HG03103 (cell line): ENCODE data around the gene CHIA.
"Not testable (repeated sequence)": the region's sequence is repeated elsewhere in the genome, so short reads cannot be mapped to it uniquely, and the experiment has no call there.

Experiments used
- ATAC-seq: cut with Tn5 transposase; IDR thresholded peaks from one replicate; pipeline ENCODE4 v1.9.1; 2021; ENCODE audit warnings: low read depth; ENCODE audit not compliant: unreplicated experiment

The CHIA gene

GRCh38 chr1:111283838-111284237 lies 6.8 kb upstream of the CHIA start:
- no peak for ATAC-seq

DNA sequence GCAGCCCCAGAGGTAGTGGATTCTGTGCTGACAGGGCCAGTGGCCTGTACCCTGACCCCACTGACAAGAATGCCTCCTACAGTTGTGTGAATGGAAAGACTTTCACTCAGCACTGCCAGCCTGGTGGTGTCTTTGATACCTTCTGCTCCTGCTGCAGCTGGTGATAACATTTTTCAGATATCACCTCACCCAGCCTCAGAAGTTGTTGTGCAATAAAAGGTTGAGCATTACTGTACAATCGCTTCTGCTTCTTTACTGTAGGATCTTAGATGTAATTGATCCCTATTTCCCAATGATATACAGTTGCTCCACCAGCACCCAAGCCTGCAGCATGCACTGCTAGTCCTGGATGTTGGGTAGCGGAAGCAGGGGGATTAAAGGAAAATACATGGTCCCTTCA lies 4.8 kb upstream of the CHIA start:
- ATAC-seq = no peak

DNA sequence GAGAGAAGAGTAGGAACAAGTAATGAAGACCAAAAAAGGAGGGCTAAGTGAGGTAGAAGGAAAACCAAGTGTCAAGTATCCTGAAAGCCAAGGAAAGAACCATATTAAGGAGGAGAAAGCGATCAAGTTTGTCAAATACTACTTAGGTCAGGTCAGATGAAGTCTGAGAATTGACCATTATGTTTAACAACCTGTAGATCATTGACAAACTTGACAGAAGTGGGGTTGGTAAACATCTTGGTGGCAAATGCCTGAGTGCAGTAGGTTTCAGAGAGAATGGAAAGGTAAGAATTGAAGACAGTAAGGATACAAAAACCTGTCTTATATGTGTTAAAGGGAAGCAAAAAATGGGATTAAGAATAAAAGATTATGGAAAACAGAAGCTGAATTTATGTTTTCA lies 3.7 kb upstream of the CHIA start:
- no peak for ATAC-seq

GRCh38 chr1:111289371-111289770 lies 1.3 kb upstream of the CHIA start:
- ATAC-seq = no peak

DNA sequence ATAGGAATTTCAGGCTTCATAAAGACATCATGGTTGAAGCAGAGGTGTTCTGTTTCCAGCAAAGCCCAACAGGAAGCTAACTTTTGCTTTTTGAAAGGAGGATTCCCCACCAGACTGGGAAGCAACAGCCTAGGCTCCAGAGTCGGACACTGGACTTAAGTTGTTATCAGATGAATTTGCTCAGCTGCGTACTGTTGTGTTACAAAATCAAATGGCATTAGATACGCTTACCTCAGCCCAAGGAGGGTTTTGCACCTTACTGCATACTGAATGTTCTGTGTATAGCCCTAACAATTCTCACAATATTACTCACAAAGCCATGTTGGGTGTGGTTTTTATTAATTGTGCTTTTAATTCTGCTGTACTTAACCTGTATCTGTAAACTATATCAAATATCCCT lies 547 bp upstream of the CHIA start:
- ATAC-seq = no peak

DNA sequence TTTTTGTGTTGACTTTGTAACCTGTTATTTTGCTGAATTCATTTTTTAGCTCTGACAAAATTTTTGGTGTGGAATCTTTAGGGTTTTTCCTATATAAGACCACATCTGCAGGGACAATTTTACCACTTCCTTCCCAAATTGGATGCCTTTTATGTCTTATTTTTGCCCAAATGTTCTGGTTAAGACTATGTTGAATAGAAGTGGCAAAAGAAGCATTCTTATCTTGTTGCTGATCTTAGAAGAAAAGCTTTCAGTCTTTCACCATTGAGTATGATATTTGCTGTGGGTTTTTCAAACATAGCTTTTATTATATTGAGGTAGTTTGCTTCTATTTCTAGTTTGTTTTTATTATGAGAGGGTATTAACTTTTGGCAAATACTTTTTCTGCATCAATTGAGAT lies 3.7 kb downstream of the CHIA start:
- ATAC-seq = no peak

DNA sequence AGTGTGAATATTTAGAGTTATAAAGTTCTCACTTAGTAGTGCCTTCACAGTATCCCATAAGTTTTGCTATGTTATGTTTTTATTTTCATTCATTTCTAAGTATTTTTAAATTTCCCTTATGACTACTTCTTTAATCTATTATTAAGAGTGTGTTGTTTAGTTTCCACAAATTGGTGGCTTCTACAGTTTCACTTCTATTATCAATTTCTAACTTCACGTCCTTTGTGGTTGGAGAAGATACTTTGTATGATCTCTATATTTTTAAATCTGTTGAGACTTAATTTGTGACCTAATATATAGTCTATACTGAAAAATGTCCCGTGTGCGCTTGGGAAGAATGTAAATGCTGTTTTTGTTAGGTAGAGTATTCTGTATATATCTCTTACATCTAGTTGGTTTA lies 11.7 kb downstream of the CHIA start:
- ATAC-seq = no peak

- ATAC-seq = no peak
These were observed 19.0 kb downstream of the CHIA start for GRCh38 chr1:111309690-111310089.

DNA sequence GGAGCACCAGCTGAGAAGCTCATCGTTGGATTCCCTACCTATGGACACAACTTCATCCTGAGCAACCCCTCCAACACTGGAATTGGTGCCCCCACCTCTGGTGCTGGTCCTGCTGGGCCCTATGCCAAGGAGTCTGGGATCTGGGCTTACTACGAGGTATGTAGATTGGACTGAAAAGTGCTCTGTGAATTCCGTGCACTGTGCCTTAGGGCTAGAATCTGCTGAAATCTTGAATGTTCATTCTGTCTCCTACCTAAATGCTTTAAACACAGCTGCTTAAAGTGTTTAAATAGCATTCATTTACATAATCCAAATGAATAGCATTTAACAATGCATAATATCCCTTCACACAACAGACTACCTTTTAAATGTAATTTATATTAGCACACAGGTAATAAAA lies 27.9 kb downstream of the CHIA start:
- ATAC-seq = no peak

DNA sequence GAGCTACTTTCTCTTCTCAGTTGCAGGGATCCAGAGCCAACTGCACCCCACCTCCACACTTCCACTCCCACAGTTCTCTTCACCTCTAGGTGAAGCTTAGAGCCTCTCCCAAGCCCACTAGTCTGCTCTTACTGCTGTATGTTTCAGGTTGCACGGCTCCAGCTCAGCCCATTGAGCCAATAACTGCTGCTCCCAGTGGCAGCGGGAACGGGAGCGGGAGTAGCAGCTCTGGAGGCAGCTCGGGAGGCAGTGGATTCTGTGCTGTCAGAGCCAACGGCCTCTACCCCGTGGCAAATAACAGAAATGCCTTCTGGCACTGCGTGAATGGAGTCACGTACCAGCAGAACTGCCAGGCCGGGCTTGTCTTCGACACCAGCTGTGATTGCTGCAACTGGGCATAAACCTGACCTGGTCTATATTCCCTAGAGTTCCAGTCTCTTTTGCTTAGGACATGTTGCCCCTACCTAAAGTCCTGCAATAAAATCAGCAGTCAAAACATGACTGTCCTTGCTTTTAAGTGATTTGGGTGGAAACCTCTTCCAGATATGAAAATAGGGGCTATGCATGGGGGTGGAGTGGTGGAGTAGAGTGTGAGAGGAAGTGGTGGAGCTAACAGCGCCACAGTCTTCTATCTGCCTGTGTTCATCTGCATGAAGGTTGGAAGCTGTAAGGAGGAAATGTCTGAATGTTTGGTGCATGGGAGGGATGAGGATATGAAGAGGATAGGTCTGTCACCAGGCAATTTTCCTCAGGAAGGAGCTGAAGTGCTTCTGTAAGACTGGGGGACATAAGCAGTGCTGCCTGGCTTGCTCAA lies 29.6 kb downstream of the CHIA start:
- no peak for ATAC-seq

DNA sequence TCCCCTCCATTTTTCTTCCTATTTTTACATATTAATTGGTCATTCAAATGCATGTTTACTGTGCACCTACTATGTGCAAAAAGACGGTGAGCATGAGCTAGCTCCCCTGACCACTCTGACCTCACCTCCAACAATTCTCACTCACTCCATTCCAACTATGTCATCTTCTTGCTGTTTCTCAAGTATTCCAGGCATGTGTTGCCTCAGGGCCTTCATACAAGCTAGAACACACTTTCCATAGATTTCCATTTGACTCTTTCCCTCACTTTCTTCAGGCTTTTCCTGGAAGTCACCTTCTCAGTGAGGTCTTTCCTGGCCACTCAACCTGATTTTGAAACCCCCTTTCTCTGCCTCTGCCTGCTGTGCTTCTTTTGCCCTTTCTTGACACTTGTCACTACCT lies 32.6 kb downstream of the CHIA start:
- no peak for ATAC-seq

GRCh38 chr1:111332190-111332589 lies 41.5 kb downstream of the CHIA start:
- ATAC-seq = peak; percentile 52

DNA sequence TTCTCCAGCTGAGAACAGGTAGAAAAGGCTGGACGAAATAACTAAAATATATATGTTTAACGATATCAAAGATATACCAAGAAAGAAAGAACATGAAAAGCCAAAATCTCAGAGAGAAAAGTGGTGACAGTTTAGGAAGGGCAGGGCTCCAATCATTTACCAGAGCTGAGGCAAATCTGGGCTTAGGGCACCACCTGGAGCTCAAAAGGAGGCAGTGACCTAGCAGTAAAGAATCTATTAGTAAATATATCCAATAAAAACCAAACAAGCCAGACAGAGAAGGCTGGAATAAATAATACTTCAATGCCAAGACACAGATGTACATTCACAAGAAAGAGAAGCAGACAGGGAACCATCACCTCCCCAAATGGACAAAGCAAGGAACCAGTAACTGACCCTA lies 43.5 kb downstream of the CHIA start:
- no peak for ATAC-seq

- not testable (repeated sequence) for ATAC-seq
These were observed 44.7 kb downstream of the CHIA start for GRCh38 chr1:111335214-111335877.

GRCh38 chr1:111338849-111339248 lies 48.2 kb downstream of the CHIA start:
- not testable (repeated sequence) for ATAC-seq

- peak; percentile 85 for ATAC-seq
These were observed 55.6 kb downstream of the CHIA start for GRCh38 chr1:111346089-111346885.

- no peak for ATAC-seq
These were observed 56.4 kb downstream of the CHIA start for GRCh38 chr1:111347026-111347425.

DNA sequence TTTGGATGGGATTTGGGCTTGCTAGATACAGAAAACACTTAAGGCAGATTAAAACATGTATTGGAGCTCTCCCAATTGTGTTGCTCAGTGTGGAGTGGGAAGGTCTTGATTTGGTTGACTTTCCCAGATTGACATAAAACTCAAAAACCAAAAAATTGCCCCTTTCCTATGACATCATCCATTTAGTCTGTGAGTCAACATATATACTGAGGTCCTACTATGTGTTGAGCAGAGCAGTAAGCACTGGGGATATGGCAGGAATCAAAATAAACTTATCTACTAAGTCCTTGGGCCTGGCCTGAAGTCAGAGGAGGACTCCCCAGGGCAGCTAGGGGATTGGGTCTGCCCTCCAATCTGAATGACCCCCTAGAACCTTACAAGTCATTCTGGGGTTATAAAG lies 61.0 kb downstream of the CHIA start:
- ATAC-seq = no peak

GRCh38 chr1:111354584-111354983 lies 63.9 kb downstream of the CHIA start:
- ATAC-seq = no peak

GRCh38 chr1:111358964-111359363 lies 68.3 kb downstream of the CHIA start:
- no peak for ATAC-seq

GRCh38 chr1:111359376-111359775 lies 68.7 kb downstream of the CHIA start:
- ATAC-seq = no peak
